GM23338 (cell line): ENCODE data around the gene PRR29. TPM values are rescaled to one million over a fixed set of nuclear protein-coding genes. Genes with fewer than 3 reads are reported as not detected.

Source experiments
- ATAC-seq: fragments of 200-7000 bp; cut with Tn5 transposase; 3 replicates; pipeline ENCODE4 v1.9.1; 2020
- DNase-seq: peaks from one replicate; pipeline ENCODE4 v3.0.0-alpha.2; 2015; ENCODE audit warnings: low spot score
- H2AFZ ChIP-seq: fragments of 200-600 bp; sonication (generic); 2 replicates; pipeline ENCODE4 v1.8.0; 2016; ENCODE audit warnings: antibody characterized with exemption, mild to moderate bottlenecking, moderate library complexity
- H3F3A ChIP-seq: fragments of 200-600 bp; sonication (generic); replicated peaks from 2 replicates; pipeline ENCODE4 v1.8.0; 2017; ENCODE audit warnings: antibody characterized with exemption, mixed run types, low read depth
- H3K27ac ChIP-seq: fragments of 200-600 bp; sonication (generic); 2 replicates; pipeline ENCODE4 v1.6.1; 2016; ENCODE audit warnings: low read depth
- H3K27me3 ChIP-seq: fragments of 200-600 bp; sonication (generic); 2 replicates; pipeline ENCODE4 v1.8.0; 2016; ENCODE audit warnings: mild to moderate bottlenecking, mixed run types, moderate library complexity; ENCODE audit not compliant: insufficient read depth
- H3K36me3 ChIP-seq: fragments of 200-600 bp; sonication (generic); 2 replicates; pipeline ENCODE4 v1.8.0; 2016; ENCODE audit warnings: mild to moderate bottlenecking; ENCODE audit not compliant: insufficient read depth
- H3K4me1 ChIP-seq: fragments of 200-600 bp; sonication (generic); 2 replicates; pipeline ENCODE4 v1.8.0; 2016; ENCODE audit warnings: mild to moderate bottlenecking, moderate library complexity; ENCODE audit not compliant: insufficient read depth
- H3K4me2 ChIP-seq: fragments of 200-600 bp; sonication (generic); 2 replicates; pipeline ENCODE4 v1.7.1; 2017; ENCODE audit warnings: mixed run types
- H3K4me3 ChIP-seq: fragments of 200-600 bp; sonication (generic); 2 replicates; pipeline ENCODE4 v1.6.1; 2016; ENCODE audit warnings: mixed run types
- H3K79me2 ChIP-seq: fragments of 200-600 bp; sonication (generic); replicated peaks from 2 replicates; pipeline ENCODE4 v1.8.0; 2017; ENCODE audit warnings: mild to moderate bottlenecking; ENCODE audit not compliant: insufficient read depth
- H3K9me2 ChIP-seq: fragments of 200-600 bp; sonication (generic); 2 replicates; pipeline ENCODE4 v1.8.0; 2017; ENCODE audit not compliant: insufficient read depth
- H4K20me1 ChIP-seq: fragments of 200-600 bp; sonication (generic); replicated peaks from 2 replicates; pipeline ENCODE4 v1.8.0; 2017; ENCODE audit warnings: mild to moderate bottlenecking; ENCODE audit not compliant: insufficient read depth
- H3K27ac Mint-ChIP-seq: 2 replicates; pipeline ENCODE4 v1.8.0; 2020; ENCODE audit warnings: inconsistent platforms, mild to moderate bottlenecking, moderate library complexity, mixed read lengths
- H3K27me3 Mint-ChIP-seq: 3 replicates; pipeline ENCODE4 v1.8.0; 2022; ENCODE audit warnings: low read depth, mild to moderate bottlenecking, moderate library complexity, mixed read lengths, inconsistent platforms; ENCODE audit not compliant: insufficient read depth, poor library complexity
- H3K36me3 Mint-ChIP-seq: 3 replicates; pipeline ENCODE4 v1.8.0; 2021; ENCODE audit warnings: low read depth, mild to moderate bottlenecking, inconsistent platforms, moderate library complexity, mixed read lengths
- H3K4me1 Mint-ChIP-seq: 3 replicates; pipeline ENCODE4 v1.8.0; 2020; ENCODE audit warnings: mild to moderate bottlenecking, inconsistent platforms, mixed read lengths
- H3K4me3 Mint-ChIP-seq: 3 replicates; pipeline ENCODE4 v1.8.0; 2021; ENCODE audit warnings: moderate library complexity, mild to moderate bottlenecking, inconsistent platforms, mixed read lengths
- H3K9me3 Mint-ChIP-seq: 3 replicates; pipeline ENCODE4 v1.8.0; 2020; ENCODE audit warnings: moderate library complexity, mild to moderate bottlenecking, inconsistent platforms, mixed read lengths
- CREB1 ChIP-seq: fragments of 250-450 bp; sonication (Bioruptor Pico); IDR thresholded peaks from 2 replicates; pipeline ENCODE4 v1.5.0; 2020; ENCODE audit warnings: low read depth, mild to moderate bottlenecking, moderate library complexity
- CTCF ChIP-seq, 2 experiments: fragments of 200-600 bp in 1 of 2; sonication (generic) in 1 of 2; conservative IDR thresholded peaks; 2 replicates each; pipeline versions ENCODE4 v1.5.1 to v1.6.1; 2016 to 2017; ENCODE audit warnings: antibody characterized with exemption in 2 of 2, low read depth in 2 of 2, mild to moderate bottlenecking in 2 of 2, moderate library complexity in 1 of 2
- EZH2phosphoT487 ChIP-seq: fragments of 200-600 bp; sonication (generic); IDR thresholded peaks from one replicate; pipeline ENCODE4 v1.8.1; 2018; ENCODE audit warnings: antibody characterized with exemption; ENCODE audit not compliant: unreplicated experiment
- JUNB ChIP-seq: IDR thresholded peaks from one replicate; pipeline ENCODE4 v1.6.1; 2016; ENCODE audit warnings: antibody characterized with exemption; ENCODE audit not compliant: unreplicated experiment
- POLR2AphosphoS5 ChIP-seq: IDR thresholded peaks from 2 replicates; pipeline ENCODE4 v1.6.1; 2016; ENCODE audit warnings: antibody characterized with exemption, low read depth
- REST ChIP-seq: IDR thresholded peaks from one replicate; pipeline ENCODE4 v1.6.1; 2018; ENCODE audit warnings: antibody characterized with exemption; ENCODE audit not compliant: unreplicated experiment
- STAT1 ChIP-seq: IDR thresholded peaks from one replicate; pipeline ENCODE4 v1.6.1; 2016; ENCODE audit warnings: antibody characterized with exemption; ENCODE audit not compliant: unreplicated experiment
- ZNF331 ChIP-seq: fragments of 250-450 bp; sonication (Bioruptor Pico); IDR thresholded peaks from 2 replicates; pipeline ENCODE4 v1.5.0; 2020; ENCODE audit warnings: low read depth, mild to moderate bottlenecking, moderate library complexity
- polyA plus RNA-seq: library from polyadenylated mRNA; unstranded; fragments of >200 nt; fragmentation: Nextera tagmentation; extraction: Ambion mirVana; gene quantifications from 2 replicates; pipeline ENCODE4 v1.2.1, GENCODE V29; 2016
- total RNA-seq: library from RNA; depleted of rRNA; stranded (reverse); fragments of >200 nt; shearing (Covaris generic); gene quantifications from 2 replicates; pipeline ENCODE4 v1.2.3, GENCODE V29; 2014

Gene PRR29
- total and polyA plus RNA-seq, 2 experiments from 2014 or later, result 0.24 to 1.3 TPM

GRCh38 chr17:64045176-64045575, 47.0 kb downstream of the PRR29 start:
- H3K4me3 ChIP-seq, result no peak overlapping the region
- H3K27me3 Mint-ChIP-seq, result peaks cover 9% of the 10 kb centered on the region
- H3K27ac ChIP-seq, result no peak overlapping the region
- no peak for TF ChIP-seq EZH2phosphoT487
- TF ChIP-seq CTCF (conservative IDR thresholded peaks at IDR 0.05; ENCODE audit: low read depth in 2 of 2), result no peak
- no peak for TF ChIP-seq CREB1
- no peak for TF ChIP-seq STAT1
- no peak for TF ChIP-seq ZNF331 (CRISPR knock-in tag)
- no peak for TF ChIP-seq REST
- TF ChIP-seq JUNB, result no peak
- no peak overlapping the region for H3K27ac Mint-ChIP-seq
- no peak overlapping the region for H2AFZ ChIP-seq
- no peaks in the 10 kb centered on the region for H3K9me3 Mint-ChIP-seq
- no peak overlapping the region for H3K4me2 ChIP-seq
- H4K20me1 ChIP-seq, result no peaks in the 10 kb centered on the region
- no peaks in the 10 kb centered on the region for H3F3A ChIP-seq
- H3K27me3 ChIP-seq, result no peaks in the 10 kb centered on the region
- H3K9me2 ChIP-seq, result no peaks in the 10 kb centered on the region
- DNase-seq, result no peak
- H3K36me3 Mint-ChIP-seq, result no peaks in the 10 kb centered on the region
- no peak for ATAC-seq
- no peaks in the 10 kb centered on the region for H3K79me2 ChIP-seq
- H3K4me1 ChIP-seq, result no peaks in the 10 kb centered on the region
- peaks cover 7% of the 10 kb centered on the region; the same call in 2 of the 3 replicates for H3K4me1 Mint-ChIP-seq
- no peak overlapping the region for H3K4me3 Mint-ChIP-seq
- no peaks in the 10 kb centered on the region for H3K36me3 ChIP-seq

- no peaks in the 10 kb centered on the region for H3K9me2 ChIP-seq
- H4K20me1 ChIP-seq, result no peaks in the 10 kb centered on the region
- no peaks in the 10 kb centered on the region for H3K36me3 ChIP-seq
- no peaks in the 10 kb centered on the region for H3K27me3 ChIP-seq
- Mint-ChIP-seq H3K4me1 (peaks cover 7% of the 10 kb centered on the region; the same call in 2 of the 3 replicates), H3K36me3 (no peaks in the 10 kb centered on the region), H3K9me3 (no peaks in the 10 kb centered on the region), H3K27me3 (peaks cover 11% of the 10 kb centered on the region), H3K27ac (no peak overlapping the region), H3K4me3 (no peak overlapping the region)
- no peaks in the 10 kb centered on the region for H3K79me2 ChIP-seq
- H3K4me2 ChIP-seq, result no peak overlapping the region
- no peak overlapping the region for H3K27ac ChIP-seq
- H3K4me1 ChIP-seq, result no peaks in the 10 kb centered on the region
- no peak overlapping the region for H2AFZ ChIP-seq
- ATAC-seq, result no peak
- no peak for DNase-seq
- H3F3A ChIP-seq, result no peaks in the 10 kb centered on the region
- no peak overlapping the region for H3K4me3 ChIP-seq
- no peak for TF ChIP-seq REST
- TF ChIP-seq STAT1, result no peak
- no peak for TF ChIP-seq POLR2AphosphoS5
- TF ChIP-seq JUNB, result no peak
- no peak for TF ChIP-seq ZNF331 (CRISPR knock-in tag)
These were observed 50.7 kb downstream of the PRR29 start for GRCh38 chr17:64048805-64049204.
